HG03045 (cell line): Measurements from ENCODE around the gene SLC35F3.

Source experiments
- ATAC-seq: cut with Tn5 transposase; IDR thresholded peaks from one replicate; pipeline ENCODE4 v1.9.1; 2021; ENCODE audit warnings: mild to moderate bottlenecking, moderate library complexity; ENCODE audit not compliant: unreplicated experiment

SLC35F3 gene

GRCh38 chr1:234216116-234216703, 311.7 kb downstream of the SLC35F3 start:
- peak; percentile 44 for ATAC-seq

DNA sequence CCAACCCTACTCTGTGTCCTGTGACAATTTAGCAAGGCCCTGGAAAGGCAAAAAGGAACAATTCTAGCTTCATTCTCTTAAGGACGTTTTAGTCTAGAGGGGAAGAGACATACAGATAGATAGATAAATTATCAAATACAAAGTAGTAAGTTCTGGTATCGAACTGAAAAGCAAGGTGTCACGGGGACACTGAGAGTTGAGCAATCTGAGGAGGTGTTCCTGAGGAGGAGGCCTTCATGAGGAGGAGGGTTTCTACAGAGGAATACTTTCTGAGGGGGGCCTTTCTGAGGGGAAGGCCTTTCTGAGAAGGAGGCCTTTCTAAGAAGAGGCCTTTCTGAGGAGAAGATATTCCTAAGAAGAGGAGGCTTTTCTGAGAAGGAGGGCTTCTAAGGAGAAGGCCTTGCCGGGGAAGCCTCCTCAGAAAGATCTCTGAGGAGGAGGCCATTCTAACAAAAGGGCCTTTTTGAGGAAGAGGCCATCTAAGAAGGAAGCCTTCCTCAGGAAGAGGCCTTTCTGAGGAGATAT, 312.9 kb downstream of the SLC35F3 start:
- ATAC-seq = no peak

DNA sequence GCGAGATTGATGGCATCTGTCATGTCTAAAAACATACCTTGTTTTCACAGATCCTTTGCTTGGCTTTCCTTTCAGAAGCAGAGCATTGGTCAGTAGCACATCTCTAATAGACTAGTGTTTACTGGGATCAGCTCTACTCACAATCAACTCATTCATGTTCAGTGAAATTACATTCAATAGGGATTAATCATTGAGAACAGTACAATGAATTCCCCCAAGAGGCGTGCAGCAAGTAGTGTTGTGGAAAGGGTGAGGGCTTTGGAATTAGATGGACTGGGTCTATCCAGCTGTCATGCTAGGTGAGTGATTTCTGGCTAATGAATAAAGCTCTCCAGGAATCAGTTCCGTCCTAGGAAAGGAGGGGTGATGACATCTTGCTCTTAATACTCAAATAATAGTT, 313.6 kb downstream of the SLC35F3 start:
- ATAC-seq = no peak

DNA sequence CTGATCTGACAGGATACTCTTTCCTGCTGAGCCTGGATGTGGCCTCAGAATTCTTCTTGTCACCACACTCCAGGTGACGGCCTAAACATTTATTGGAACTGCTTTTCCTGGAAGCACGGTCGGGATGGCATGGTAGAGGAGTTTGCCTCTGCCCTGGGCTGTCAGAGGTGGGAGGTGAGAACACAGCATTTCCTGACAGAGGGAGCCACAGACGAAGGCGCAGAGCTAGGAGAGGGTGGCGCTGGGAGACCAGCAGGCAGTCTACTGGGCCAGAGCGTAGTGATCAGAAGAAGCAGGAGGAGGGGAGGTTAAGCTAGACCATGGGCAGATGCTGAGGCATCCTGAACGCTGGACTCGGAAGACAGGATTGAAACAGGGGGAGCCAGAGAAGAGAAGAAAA, 315.2 kb downstream of the SLC35F3 start:
- no peak for ATAC-seq

DNA sequence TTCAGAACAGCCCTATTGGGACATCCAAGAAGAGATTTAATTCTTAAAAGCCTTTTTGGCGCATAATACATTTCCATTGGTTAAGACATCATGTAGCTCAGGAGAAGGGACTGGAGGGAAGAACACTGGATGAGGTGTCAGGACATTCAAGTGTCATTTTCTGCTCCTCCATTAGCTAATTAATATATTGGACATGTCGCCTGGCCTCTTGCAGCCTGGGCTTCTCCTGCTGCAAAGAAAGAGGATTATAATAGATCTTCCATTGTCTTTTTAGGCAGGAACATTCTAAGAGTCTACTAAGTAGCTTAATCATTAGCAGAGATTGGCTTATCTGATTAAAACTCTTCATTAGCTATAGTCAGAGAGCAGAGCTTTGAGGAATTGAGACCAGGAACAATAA, 317.1 kb downstream of the SLC35F3 start:
- ATAC-seq = no peak

DNA sequence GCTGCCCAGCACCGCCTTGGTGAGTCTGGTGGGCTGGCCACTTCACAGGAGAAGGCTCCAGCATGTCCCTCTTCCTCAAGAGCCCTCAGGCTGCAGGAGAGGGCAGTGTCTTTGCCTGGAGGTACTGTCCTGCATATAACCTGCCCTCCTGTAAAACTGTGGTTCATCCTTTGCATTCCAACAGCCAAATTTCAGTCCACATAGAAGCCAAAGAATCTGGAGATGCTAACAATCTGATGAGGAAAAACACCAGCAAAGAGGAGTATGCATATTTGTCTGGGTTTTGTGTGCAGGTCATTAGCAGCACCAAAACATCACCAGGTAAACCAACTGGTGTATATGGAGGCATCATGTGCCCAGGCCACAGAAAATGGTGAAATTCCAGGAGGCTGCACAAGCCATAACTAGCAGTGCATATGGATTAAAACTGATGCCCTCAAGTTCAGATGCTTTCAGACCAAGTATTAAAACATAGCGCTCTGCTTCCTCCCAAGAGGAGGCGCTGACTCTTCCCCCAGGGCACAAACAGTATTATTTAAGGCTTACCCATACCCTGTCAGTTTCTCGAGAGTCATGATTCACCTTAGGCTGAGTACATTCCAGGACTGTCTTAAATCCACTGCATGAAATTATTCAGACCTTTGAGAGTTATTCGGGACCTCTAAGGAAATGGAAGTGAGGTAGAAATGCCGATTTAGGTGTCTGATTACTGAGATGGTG, 318.2 kb downstream of the SLC35F3 start:
- no peak for ATAC-seq

DNA sequence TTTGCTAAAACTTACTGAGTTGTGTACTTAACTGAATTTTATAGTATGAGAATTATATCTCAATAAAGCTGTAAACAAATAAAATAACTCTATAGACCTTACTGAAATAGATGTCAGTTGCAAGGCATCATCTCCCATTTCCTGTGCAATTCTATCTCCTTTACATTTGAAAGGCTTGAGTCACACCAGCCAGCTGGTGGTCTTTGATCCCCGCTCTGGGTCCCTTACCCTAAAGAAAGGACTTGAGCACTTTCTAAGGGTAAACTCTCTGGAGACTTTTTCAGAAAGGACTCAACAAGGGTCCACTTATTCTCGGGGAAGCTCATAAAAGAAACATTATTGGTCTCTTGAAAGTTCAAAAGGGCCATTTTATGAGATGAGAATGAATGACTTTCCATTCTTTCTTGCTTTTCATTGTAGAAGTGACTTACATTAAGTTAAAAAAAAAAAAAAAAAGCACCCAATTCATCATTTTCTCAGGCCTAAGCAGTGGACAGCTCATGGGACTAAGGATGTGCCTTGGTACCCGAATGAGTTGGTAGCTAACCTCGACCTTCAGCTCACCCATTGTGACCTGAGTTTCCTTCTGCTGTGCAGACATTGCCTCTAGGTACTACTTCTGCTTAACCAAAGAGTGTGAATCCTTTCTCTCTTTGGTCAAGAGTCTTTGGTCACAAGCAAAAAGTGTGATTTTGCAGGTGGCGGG, 321.8 kb downstream of the SLC35F3 start:
- no peak for ATAC-seq

DNA sequence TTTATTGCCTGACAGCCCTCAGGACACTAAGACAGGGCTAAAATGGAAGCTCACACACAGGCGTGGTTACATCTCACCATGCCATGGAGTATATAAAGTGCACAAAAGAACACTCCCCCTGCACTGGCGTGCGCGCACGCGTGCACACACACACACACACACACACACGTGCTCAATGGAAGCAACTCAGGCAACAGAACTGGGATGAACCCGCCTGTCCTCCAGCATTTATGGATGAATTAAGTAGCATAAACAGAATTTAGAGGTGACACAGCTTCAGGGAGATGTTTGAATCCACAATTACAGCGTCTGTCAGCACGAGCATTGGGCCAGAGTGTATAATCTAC, 322.3 kb downstream of the SLC35F3 start:
- no peak for ATAC-seq

DNA sequence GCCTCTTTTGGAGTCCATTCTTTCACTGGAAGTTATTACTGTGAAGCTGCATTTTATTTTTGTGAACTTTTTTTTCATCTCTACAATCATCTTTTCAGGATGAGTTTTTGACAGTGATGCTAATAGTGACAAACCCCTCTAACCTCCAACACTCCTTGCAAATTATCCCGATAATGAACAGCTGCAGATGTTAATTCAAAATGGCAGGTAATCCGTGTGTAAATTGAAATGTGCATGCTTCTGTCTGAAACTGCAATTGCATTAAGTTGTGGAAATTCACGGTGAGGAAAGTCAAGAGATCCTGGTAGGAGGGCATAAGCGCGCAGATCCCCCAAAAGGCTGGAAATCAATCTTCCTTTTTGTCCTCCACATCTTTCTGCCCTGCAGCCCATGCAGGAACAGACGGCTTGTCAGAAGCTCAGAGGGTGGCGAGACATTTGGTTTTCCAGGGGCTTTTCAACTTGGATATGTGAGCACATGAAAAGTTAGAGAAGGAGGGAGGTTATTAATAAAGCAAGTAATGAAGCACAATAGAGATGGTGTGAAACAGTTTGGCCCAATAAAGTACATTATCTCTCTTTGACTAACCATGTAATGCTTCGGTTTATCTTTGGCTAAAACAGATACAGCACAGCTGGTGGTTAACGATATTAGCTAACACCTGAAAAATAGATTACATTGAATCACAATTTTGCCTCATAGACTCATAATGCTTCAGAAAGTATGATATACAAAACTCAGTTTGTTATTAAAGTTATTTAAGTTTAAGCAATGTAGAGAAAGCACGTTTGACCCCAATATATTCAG, 325.3 kb downstream of the SLC35F3 start:
- no peak for ATAC-seq

DNA sequence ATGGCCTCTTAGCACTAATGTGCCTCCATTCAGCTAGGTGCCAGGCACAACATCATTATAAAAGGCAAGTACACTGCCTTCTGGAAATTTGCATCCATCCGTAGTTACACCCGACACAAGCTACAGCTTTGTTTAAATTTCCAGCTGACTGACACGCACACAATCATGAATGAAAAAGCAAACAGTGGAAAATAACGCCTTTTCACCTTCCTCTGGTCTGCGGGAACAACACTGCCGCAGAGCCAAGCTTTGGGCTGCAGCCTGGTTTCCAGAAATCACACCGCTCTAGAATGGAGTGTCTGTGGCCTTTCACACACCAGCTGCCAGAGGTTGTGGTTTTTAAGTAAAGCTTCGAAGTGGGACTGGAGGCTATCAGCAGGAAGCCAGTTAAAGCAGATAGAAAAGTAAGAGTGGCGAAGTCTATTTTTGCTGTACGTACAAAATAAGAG, 326.0 kb downstream of the SLC35F3 start:
- peak; percentile 59 for ATAC-seq

DNA sequence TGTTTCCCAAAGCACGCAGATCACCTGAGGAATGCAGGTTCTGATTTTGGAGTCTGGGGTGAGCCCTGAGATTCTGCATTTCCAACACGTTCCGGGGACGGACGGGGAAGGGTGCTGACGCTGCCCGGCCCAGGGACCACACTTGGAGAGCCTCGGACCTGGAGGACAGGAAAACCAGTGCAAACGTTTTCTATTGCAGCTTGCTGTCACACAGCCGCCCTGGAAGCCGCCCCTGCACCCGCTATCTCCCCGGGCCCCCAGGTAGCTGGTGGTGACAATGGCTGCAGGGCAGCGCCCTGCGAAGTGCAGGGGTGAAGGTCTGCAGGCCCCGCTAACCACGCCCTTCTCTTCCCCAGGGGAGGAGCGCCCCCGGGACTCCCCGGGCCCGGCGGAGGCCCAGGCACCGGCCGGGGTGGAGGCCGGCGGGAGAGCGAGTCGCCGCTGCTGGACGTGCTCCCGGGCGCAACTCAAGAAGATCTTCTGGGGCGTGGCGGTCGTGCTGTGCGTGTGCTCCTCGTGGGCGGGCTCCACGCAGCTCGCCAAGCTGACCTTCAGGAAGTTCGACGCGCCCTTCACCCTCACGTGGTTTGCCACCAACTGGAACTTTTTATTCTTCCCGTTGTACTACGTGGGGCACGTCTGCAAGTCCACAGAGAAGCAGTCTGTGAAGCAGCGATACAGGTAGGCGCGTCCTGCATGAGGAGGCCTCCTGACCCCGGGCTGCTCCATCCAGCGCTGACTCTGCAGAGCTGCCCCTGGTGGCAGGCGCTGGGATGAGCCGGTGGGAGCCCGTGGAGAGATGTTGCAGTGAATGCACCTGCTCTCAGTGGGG, 326.8 kb downstream of the SLC35F3 start:
- ATAC-seq = no peak

GRCh38 chr1:234231893-234232276, 327.4 kb downstream of the SLC35F3 start:
- no peak for ATAC-seq

- no peak for ATAC-seq
Measured at GRCh38 chr1:234234199-234234598, 329.7 kb downstream of the SLC35F3 start.

DNA sequence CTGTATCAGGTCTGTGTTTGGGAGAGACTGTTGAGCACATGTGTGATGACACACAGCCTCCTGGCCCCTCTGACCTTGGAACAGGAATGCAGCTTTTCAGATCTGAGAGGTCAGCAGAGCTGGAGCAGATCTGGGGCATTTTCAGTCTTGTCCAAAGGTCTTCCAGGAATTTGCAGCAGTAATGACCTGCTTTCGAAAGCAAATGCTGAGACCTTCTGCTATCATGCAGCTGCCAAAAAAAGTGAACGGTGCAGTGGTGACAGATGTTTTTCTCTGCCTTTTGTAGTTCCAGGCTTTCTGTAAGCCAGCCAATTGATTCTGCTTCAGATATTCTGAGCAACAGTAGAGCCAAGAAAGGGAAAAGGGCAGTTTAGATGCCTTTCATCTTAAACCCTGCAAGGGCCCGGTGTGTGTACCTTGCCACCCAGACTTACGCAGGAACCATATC, 331.0 kb downstream of the SLC35F3 start:
- ATAC-seq = no peak

- no peak for ATAC-seq
Measured at GRCh38 chr1:234237393-234237792, 332.9 kb downstream of the SLC35F3 start.

GRCh38 chr1:234238060-234238459, 333.6 kb downstream of the SLC35F3 start:
- no peak for ATAC-seq

DNA sequence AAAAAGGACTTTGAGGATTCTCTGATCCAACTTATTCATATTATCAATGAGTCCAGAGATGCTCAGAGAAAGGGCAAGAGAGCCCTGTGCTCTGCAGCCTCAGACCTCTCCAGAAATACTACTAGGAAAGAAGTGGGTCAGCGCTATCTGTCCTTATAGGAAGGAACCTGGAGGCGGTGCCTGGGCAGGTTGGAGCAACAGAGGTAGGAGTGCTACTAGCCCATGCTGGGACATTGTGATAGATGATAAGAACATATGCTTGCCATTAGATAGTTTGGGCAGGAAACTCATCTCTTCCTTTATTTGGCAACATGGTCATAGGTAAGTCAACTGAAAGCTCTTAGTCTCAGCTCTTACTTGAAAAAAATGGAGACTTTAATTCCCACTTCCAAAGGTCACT, 335.0 kb downstream of the SLC35F3 start:
- no peak for ATAC-seq

DNA sequence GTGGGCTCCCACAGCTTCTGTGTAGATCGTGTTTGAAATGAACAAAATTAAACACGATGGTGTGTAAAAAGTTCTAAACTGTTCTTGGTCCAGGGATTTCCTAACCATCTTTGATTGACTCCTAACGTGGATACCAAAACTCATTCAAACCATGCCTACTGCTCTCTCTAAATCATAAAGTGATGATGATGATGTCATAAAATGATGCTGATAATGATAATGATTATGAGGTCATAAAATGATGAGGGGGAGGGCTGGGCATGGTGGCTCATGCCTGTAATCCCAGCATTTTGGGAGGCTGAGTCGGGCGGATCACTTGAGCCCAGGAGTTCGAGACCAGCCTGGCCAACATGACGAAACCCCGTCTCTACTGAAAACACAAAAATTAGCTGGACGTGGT, 335.5 kb downstream of the SLC35F3 start:
- ATAC-seq = no peak

DNA sequence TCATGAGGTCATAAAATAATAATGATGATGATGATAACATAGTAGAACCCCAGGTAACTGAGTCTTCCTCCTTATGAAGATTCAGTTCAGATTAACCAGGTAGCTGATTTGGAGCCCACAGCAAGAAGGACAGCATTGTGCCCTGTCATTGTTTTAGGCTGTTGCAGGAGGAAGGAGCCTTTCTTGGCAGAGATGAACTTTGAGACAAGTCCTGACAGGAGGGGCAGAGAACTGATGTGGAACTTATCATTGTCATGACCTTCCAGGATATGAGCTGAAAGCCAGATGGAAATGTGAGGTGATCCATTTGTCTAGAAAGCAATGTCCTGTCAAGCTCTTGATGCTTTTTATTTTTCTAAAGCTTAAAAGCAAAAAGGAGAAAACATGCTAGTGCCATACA, 336.2 kb downstream of the SLC35F3 start:
- ATAC-seq = no peak

DNA sequence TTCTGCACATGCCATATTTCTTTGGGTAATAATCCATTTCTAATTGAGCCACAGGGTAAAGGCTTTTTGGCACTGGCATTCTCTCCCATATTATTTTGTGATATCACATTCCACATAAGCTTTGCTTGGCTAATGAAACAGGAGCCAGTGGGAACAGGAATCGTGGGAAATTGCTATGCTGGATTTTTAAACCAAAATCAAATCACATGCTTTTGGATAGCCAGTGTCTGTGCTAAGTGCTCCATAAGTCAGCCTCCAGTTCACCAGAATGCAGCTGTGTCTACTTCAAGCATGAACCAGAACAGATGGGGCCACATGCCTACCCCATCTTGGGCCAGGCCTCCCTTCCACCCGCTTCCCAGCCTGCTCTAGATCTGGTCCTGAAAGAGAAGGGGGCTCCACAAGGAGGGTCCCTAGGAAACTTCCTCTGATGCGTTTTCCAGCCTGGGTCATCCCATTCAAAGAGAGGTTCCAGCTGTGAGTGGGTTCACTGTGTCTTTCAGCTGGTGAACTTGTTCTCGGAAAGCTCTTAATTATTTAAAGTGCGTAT, 337.5 kb downstream of the SLC35F3 start:
- no peak for ATAC-seq
